Mesenchymal stem cell (in vitro differentiated cells and primary cell): ENCODE measurements around the gene EXD3.

ENCODE experiments used
- DNase-seq: peaks from one replicate; pipeline ENCODE4 v3.0.0-alpha.2; 2013
- H2AFZ ChIP-seq: one replicate; pipeline ENCODE4 v1.6.1; 2013; ENCODE audit warnings: low read depth, mild to moderate bottlenecking, control low read depth, inconsistent platforms, low read length, moderate library complexity
- H2AK5ac ChIP-seq: 2 replicates; pipeline ENCODE4 v1.6.1; 2013; ENCODE audit warnings: low read length, moderate library complexity, mild to moderate bottlenecking, inconsistent platforms; ENCODE audit not compliant: severe bottlenecking
- H2BK120ac ChIP-seq: one replicate; pipeline ENCODE4 v1.6.1; 2013; ENCODE audit warnings: low read depth, mild to moderate bottlenecking, inconsistent platforms, low read length, moderate library complexity
- H2BK12ac ChIP-seq, 2 experiments: one replicate each; pipeline ENCODE4 v1.6.1; 2013; ENCODE audit warnings: inconsistent platforms in 2 of 2, low read length in 2 of 2, mild to moderate bottlenecking in 2 of 2, moderate library complexity in 2 of 2, control low read depth in 1 of 2
- H2BK15ac ChIP-seq: one replicate; pipeline ENCODE4 v1.6.1; 2013; ENCODE audit warnings: mild to moderate bottlenecking, low read depth, inconsistent platforms; ENCODE audit not compliant: poor library complexity, severe bottlenecking
- H2BK5ac ChIP-seq: 2 replicates; pipeline ENCODE4 v1.6.1; 2013; ENCODE audit warnings: low read depth, mild to moderate bottlenecking, low read length, control low read depth, inconsistent platforms; ENCODE audit not compliant: poor library complexity, severe bottlenecking
- H3K14ac ChIP-seq, 2 experiments: one replicate each; pipeline ENCODE4 v1.6.1; 2013; ENCODE audit warnings: inconsistent platforms in 2 of 2, low read length in 2 of 2, control low read depth in 1 of 2, mild to moderate bottlenecking in 1 of 2, moderate library complexity in 1 of 2
- H3K18ac ChIP-seq, 2 experiments: one replicate each; pipeline ENCODE4 v1.6.1; 2013; ENCODE audit warnings: inconsistent platforms in 2 of 2, low read length in 2 of 2, control low read depth in 1 of 2, low read depth in 1 of 2, mild to moderate bottlenecking in 1 of 2
- H3K23ac ChIP-seq, 2 experiments: one replicate each; pipeline ENCODE4 v1.6.1; 2013; ENCODE audit warnings: inconsistent platforms in 2 of 2, low read length in 2 of 2, mild to moderate bottlenecking in 2 of 2, moderate library complexity in 2 of 2, control low read depth in 1 of 2
- H3K27ac ChIP-seq: 2 replicates; pipeline ENCODE4 v1.5.1; 2013; ENCODE audit warnings: mild to moderate bottlenecking, moderate library complexity, low read length, control low read depth, inconsistent platforms; ENCODE audit not compliant: poor library complexity, severe bottlenecking
- H3K27me3 ChIP-seq, 2 experiments: 2 replicates each; pipeline versions ENCODE4 v1.6.1 to v1.7.0; 2013; ENCODE audit warnings: low read length in 2 of 2, mild to moderate bottlenecking in 2 of 2, moderate library complexity in 2 of 2, control low read depth in 1 of 2, inconsistent platforms in 1 of 2; ENCODE audit not compliant: control insufficient read depth in 1 of 2, insufficient read depth in 1 of 2
- H3K36me3 ChIP-seq, 2 experiments: 2 replicates each; pipeline versions ENCODE4 v1.6.1 to v1.7.0; 2013; ENCODE audit warnings: low read length in 2 of 2, control low read depth in 1 of 2, inconsistent platforms in 1 of 2, low read depth in 1 of 2, mild to moderate bottlenecking in 1 of 2; ENCODE audit not compliant: insufficient read depth in 2 of 2, control insufficient read depth in 1 of 2
- H3K4ac ChIP-seq, 2 experiments: one replicate each; pipeline ENCODE4 v1.6.1; 2013; ENCODE audit warnings: inconsistent platforms in 2 of 2, low read length in 2 of 2, mild to moderate bottlenecking in 2 of 2, moderate library complexity in 2 of 2, control low read depth in 1 of 2, low read depth in 1 of 2
- H3K4me1 ChIP-seq: 2 replicates; pipeline ENCODE4 v1.6.1; 2013; ENCODE audit warnings: low read depth, low read length, control low read depth; ENCODE audit not compliant: control insufficient read depth, insufficient read depth
- H3K4me2 ChIP-seq: 2 replicates; pipeline ENCODE4 v1.6.1; 2013; ENCODE audit warnings: low read length, mild to moderate bottlenecking, inconsistent platforms; ENCODE audit not compliant: poor library complexity, severe bottlenecking
- H3K4me3 ChIP-seq, 2 experiments: 2 replicates each; pipeline versions ENCODE4 v1.5.1 to v1.7.0; 2013; ENCODE audit warnings: low read length in 2 of 2, mild to moderate bottlenecking in 2 of 2, control low read depth in 1 of 2, low read depth in 1 of 2; ENCODE audit not compliant: insufficient read depth in 1 of 2
- H3K79me1 ChIP-seq: replicated peaks from 2 replicates; pipeline ENCODE4 v1.6.1; 2013; ENCODE audit warnings: mild to moderate bottlenecking, control low read depth, low read length, inconsistent platforms; ENCODE audit not compliant: poor library complexity, severe bottlenecking
- H3K9ac ChIP-seq: 2 replicates; pipeline ENCODE4 v1.7.0; 2013; ENCODE audit warnings: mild to moderate bottlenecking, low read length, moderate library complexity
- H3K9me3 ChIP-seq: 2 replicates; pipeline ENCODE4 v1.7.0; 2013; ENCODE audit warnings: mild to moderate bottlenecking, low read length; ENCODE audit not compliant: control insufficient read depth
- H4K8ac ChIP-seq: one replicate; pipeline ENCODE4 v1.6.1; 2013; ENCODE audit warnings: inconsistent platforms, mild to moderate bottlenecking, low read length, moderate library complexity
- H4K91ac ChIP-seq: one replicate; pipeline ENCODE4 v1.6.1; 2013; ENCODE audit warnings: mild to moderate bottlenecking, low read length, inconsistent platforms
- WGBS: methylation state at CpG from one replicate; pipeline ENCODE4 v1.1.7; 2013; ENCODE audit warnings: mixed read lengths; 5-methylcytosine and 5-hydroxymethylcytosine counted together

Gene EXD3

GRCh38 chr9:137383784-137384756, 38.9 kb downstream of the EXD3 start:
- no peak for DNase-seq
- no peak overlapping the region for H3K4me2 ChIP-seq
- no peak overlapping the region for H2BK120ac ChIP-seq
- H2AK5ac ChIP-seq, result no peak overlapping the region
- no peaks in the 10 kb centered on the region for H3K27me3 ChIP-seq
- H3K4me1 ChIP-seq, result peaks cover 15% of the 10 kb centered on the region
- no peak overlapping the region for H2BK15ac ChIP-seq
- H3K9me3 ChIP-seq, result no peaks in the 10 kb centered on the region
- H3K4ac ChIP-seq, result no peak overlapping the region
- no peak overlapping the region for H3K18ac ChIP-seq
- no peak overlapping the region for H3K14ac ChIP-seq
- WGBS, result 90% methylated on average over 39 of the region's 39 CpGs
- no peak overlapping the region for H4K91ac ChIP-seq
- H3K27ac ChIP-seq, result no peak overlapping the region
- no peak overlapping the region for H3K23ac ChIP-seq
- H3K79me1 ChIP-seq, result no peaks in the 10 kb centered on the region
- H2BK12ac ChIP-seq, result no peak overlapping the region
- H2BK5ac ChIP-seq, result no peak overlapping the region
- H4K8ac ChIP-seq, result no peak overlapping the region
- peaks cover 0 to 38% of the 10 kb centered on the region in 2 experiments for H3K36me3 ChIP-seq
- no peak overlapping the region for H3K9ac ChIP-seq
- H2AFZ ChIP-seq, result no peak overlapping the region
- H3K4me3 ChIP-seq, result no peak overlapping the region

- Histone ChIP-seq H3K4ac (no peak overlapping the region), H3K36me3 (peaks cover 0 to 29% of the 10 kb centered on the region in 2 experiments), H4K91ac (no peak overlapping the region), H3K27me3 (no peaks in the 10 kb centered on the region), H2BK15ac (no peak overlapping the region), H2BK12ac (no peak overlapping the region), H3K9me3 (no peaks in the 10 kb centered on the region), H2BK120ac (no peak overlapping the region), H2AK5ac (no peak overlapping the region), H3K14ac (no peak overlapping the region), H3K9ac (no peak overlapping the region), H3K18ac (no peak overlapping the region), H3K4me3 (no peak overlapping the region), H3K4me1 (peaks cover 17% of the 10 kb centered on the region), H3K4me2 (no peak overlapping the region), H2BK5ac (no peak overlapping the region), H3K23ac (no peak overlapping the region), H3K79me1 (no peaks in the 10 kb centered on the region), H2AFZ (no peak overlapping the region), H4K8ac (no peak overlapping the region), H3K27ac (no peak overlapping the region)
- WGBS, result 89% methylated on average over 26 of the region's 27 CpGs
- no peak for DNase-seq
These were observed 39.7 kb downstream of the EXD3 start for GRCh38 chr9:137383081-137383783.

GRCh38 chr9:137382444-137383080, 40.4 kb downstream of the EXD3 start:
- H4K91ac ChIP-seq, result no peak overlapping the region
- H2AK5ac ChIP-seq, result no peak overlapping the region
- no peak overlapping the region for H3K4me3 ChIP-seq
- peaks cover 17% of the 10 kb centered on the region for H3K4me1 ChIP-seq
- H3K36me3 ChIP-seq, result peaks cover 0 to 24% of the 10 kb centered on the region in 2 experiments
- H4K8ac ChIP-seq, result no peak overlapping the region
- H3K4ac ChIP-seq, result no peak overlapping the region
- H3K4me2 ChIP-seq, result no peak overlapping the region
- no peak overlapping the region for H2AFZ ChIP-seq
- H2BK15ac ChIP-seq, result no peak overlapping the region
- H3K14ac ChIP-seq, result no peak overlapping the region
- no peaks in the 10 kb centered on the region for H3K79me1 ChIP-seq
- H2BK5ac ChIP-seq, result no peak overlapping the region
- H2BK12ac ChIP-seq, result no peak overlapping the region
- H3K27ac ChIP-seq, result no peak overlapping the region
- H3K9me3 ChIP-seq, result no peaks in the 10 kb centered on the region
- no peaks in the 10 kb centered on the region for H3K27me3 ChIP-seq
- 84% methylated on average over 25 of the region's 25 CpGs for WGBS
- no peak overlapping the region for H3K23ac ChIP-seq
- H3K18ac ChIP-seq, result no peak overlapping the region
- no peak for DNase-seq
- H2BK120ac ChIP-seq, result no peak overlapping the region
- H3K9ac ChIP-seq, result no peak overlapping the region
